Dermis lymphatic vessel endothelial cell (primary cell): ENCODE data around the gene VSIG4. TPM values are rescaled to one million over a fixed set of nuclear protein-coding genes. Genes with fewer than 3 reads are reported as not detected.

Source experiments
- total RNA-seq: library from RNA; depleted of rRNA; stranded (reverse); fragments of >200 nt; gene quantifications from 2 replicates; pipeline ENCODE4 v1.2.1, GENCODE V29; 2014

Gene VSIG4
- not detected in 2 replicates for total RNA-seq

GRCh38 chrX:66039944-66040343 is at the start of gene VSIG4:
Gene VSIG4 (minus strand): TSS chrX:66040080. CDS start chrX:66039998, 82 bp downstream.

Other genes starting within 250 kb of the VSIG4 start
- 2.5 and 11.6 TPM in 2 replicates for gene HEPH, start 124.2 kb upstream of the VSIG4 start, total RNA-seq